A673 (cell line): ENCODE measurements around the gene VDAC1.

Experiments used
- CTCF ChIP-seq: fragments of 300-800, 200-600 bp; sonication (generic); conservative IDR thresholded peaks from 2 replicates; pipeline ENCODE4 v1.5.1; 2017; ENCODE audit warnings: low read depth, mild to moderate bottlenecking, antibody characterized with exemption, low read length, moderate library complexity, mixed read lengths
- EZH2 ChIP-seq: fragments of 200-600 bp; sonication (generic); IDR thresholded peaks from 2 replicates; pipeline ENCODE4 v1.6.1; 2017; ENCODE audit warnings: borderline replicate concordance, low read depth, mild to moderate bottlenecking, mixed read lengths, antibody characterized with exemption, low read length; ENCODE audit not compliant: poor library complexity, severe bottlenecking

- TF ChIP-seq CTCF (no peak), EZH2 (no peak)
Measured at GRCh38 chr5:133966090-133966489, 38.7 kb downstream of the VDAC1 start.
